ENCODE measurements around the gene MUC5AC. TPM values are rescaled to one million over a fixed set of nuclear protein-coding genes. Genes with fewer than 3 reads are reported as not detected.

Gene MUC5AC
- polyA plus RNA-seq, 3 donors: 0.01 TPM; not detected in 1

Other genes starting within 250 kb of the MUC5AC start
- gene CHID1, start 247.1 kb upstream of the MUC5AC start, polyA plus RNA-seq (ENCODE audit: insufficient read length in 3 of 3): 100 to 1,000 TPM; 113 to 125 (median 114) TPM
- gene AP2A2, start 232.1 kb upstream of the MUC5AC start, polyA plus RNA-seq (ENCODE audit: insufficient read length in 3 of 3): 100 to 1,000 TPM in 2 of 3 donors, 10 to 100 TPM in 1; 99.5 to 126 (median 117) TPM
- gene MUC6, start 121.2 kb upstream of the MUC5AC start, polyA plus RNA-seq (ENCODE audit: insufficient read length in 3 of 3): 10 to 100 TPM; 25.6 to 35.8 (median 26.2) TPM
- under 1 TPM; 0.03 to 0.21 (median 0.17) TPM for gene MUC2, start 83.1 kb upstream of the MUC5AC start, polyA plus RNA-seq (ENCODE audit: insufficient read length in 3 of 3)
- gene MUC5B, start 65.1 kb downstream of the MUC5AC start, polyA plus RNA-seq (ENCODE audit: insufficient read length in 3 of 3): under 1 TPM; 0.01 to 0.22 (median 0.18) TPM
- 10 to 100 TPM; 42.2 to 52.5 (median 50.5) TPM for gene TOLLIP, start 151.7 kb downstream of the MUC5AC start, polyA plus RNA-seq (ENCODE audit: insufficient read length in 3 of 3)
- 1 to 10 TPM in 2 of 3 donors, under 1 TPM in 1; 0.98 to 1.2 (median 1.1) TPM for gene BRSK2, start 232.0 kb downstream of the MUC5AC start, polyA plus RNA-seq (ENCODE audit: insufficient read length in 3 of 3)

Measured in renal pelvis (tissue), 3 donors.